Activated naive CD8-positive, alpha-beta T cell (primary cell): ENCODE data around the gene CPED1.
"Not testable (repeated sequence)": the region's sequence is repeated elsewhere in the genome, so short reads cannot be mapped to it uniquely, and the experiment has no call there.

Source experiments
- H3K27ac Mint-ChIP-seq: one replicate; pipeline ENCODE4 v1.8.0; 2021; ENCODE audit warnings: mixed read lengths
- H3K27me3 Mint-ChIP-seq: one replicate; pipeline ENCODE4 v1.8.0; 2021; ENCODE audit warnings: mixed read lengths
- H3K36me3 Mint-ChIP-seq: one replicate; pipeline ENCODE4 v1.8.0; 2021; ENCODE audit warnings: mixed read lengths
- H3K4me1 Mint-ChIP-seq: one replicate; pipeline ENCODE4 v1.8.0; 2021; ENCODE audit warnings: low read depth, mixed read lengths
- H3K4me3 Mint-ChIP-seq: one replicate; pipeline ENCODE4 v1.8.0; 2021; ENCODE audit warnings: mild to moderate bottlenecking, mixed read lengths
- H3K9me3 Mint-ChIP-seq: one replicate; pipeline ENCODE4 v1.8.0; 2021; ENCODE audit warnings: low read depth, mixed read lengths

CPED1 gene

DNA sequence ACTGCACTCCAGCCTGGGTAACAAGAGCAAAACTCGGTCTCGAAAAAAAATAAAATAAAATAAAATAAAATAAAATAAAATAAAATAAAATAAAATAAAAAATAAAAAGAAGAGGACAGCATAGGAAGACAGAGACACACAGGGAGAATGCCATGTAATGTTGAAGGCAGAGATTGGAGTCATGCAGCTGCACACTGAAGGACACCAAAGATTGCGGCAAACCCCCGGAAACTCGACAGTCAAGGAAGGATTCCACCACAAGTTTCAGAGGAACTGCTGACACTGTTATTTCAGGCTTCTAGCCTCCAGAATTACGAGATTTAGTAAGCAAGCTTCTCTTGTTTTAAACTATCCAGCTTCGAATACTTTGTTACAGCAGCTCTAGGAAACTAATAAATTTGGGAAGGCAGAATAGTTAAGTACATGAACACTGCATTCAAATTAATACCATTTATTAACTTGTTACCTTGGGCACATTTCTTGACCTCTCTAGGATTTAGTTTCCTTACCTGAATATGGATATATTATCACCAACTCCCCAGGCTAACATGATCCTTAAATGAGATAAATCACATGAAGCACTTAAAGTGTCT, 9.5 kb downstream of the CPED1 start:
- no peaks in the 10 kb centered on the region for H3K9me3 Mint-ChIP-seq
- H3K4me3 Mint-ChIP-seq: no peak overlapping the region
- no peak overlapping the region for H3K27ac Mint-ChIP-seq
- no peaks in the 10 kb centered on the region for H3K27me3 Mint-ChIP-seq
- no peaks in the 10 kb centered on the region for H3K36me3 Mint-ChIP-seq
- peaks cover 20% of the 10 kb centered on the region for H3K4me1 Mint-ChIP-seq

DNA sequence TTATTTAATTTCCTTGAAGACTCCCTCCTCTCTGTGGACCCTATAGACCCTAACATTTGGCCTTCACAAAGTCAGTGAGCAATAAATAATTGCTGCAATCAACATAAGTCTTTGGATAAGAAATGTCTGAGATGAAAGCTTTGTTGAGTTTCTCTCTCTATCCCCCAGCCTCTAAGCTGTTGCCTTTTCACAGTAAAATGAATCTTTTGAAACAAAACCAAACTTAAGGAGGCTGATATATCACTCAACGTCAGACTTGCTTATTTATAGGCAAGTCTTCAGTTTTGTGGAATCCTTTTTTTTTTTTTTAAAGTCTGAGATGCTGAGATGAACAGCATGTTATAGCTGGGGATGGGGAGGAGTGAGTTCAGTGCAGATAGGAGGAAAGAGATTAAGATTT, 10.0 kb downstream of the CPED1 start:
- Mint-ChIP-seq H3K36me3 (no peaks in the 10 kb centered on the region), H3K4me3 (no peak overlapping the region), H3K9me3 (no peaks in the 10 kb centered on the region), H3K27ac (no peak overlapping the region), H3K27me3 (peaks cover 2% of the 10 kb centered on the region), H3K4me1 (peaks cover 20% of the 10 kb centered on the region)

DNA sequence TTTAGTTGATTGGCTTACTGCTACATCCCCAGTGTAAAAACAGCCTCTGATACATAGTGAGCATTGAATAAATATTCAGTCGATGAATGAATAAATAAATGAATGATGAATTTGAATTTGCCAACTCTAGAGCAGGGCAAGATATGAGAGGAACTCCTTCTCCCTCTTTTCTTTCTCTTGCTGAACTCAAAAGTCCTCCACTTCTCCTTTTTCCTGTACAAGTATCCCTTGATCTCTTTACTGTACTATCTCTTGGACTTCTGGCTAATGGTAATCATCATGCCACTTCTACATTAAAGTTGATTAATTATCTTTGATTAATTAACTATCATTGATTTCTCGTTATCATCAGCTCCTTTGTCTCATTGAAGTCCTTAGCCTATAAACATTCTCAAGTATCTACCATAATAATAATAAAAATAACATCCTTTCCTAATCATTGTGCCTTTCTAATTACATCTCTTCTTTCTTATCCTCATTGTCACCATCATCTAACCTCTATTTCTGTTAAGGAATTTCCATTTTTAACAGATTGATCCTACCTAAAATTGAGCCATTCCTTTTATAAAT, 10.6 kb downstream of the CPED1 start:
- H3K27ac Mint-ChIP-seq: no peak overlapping the region
- no peak overlapping the region for H3K4me3 Mint-ChIP-seq
- no peaks in the 10 kb centered on the region for H3K9me3 Mint-ChIP-seq
- H3K36me3 Mint-ChIP-seq: no peaks in the 10 kb centered on the region
- peaks cover 4% of the 10 kb centered on the region for H3K27me3 Mint-ChIP-seq
- H3K4me1 Mint-ChIP-seq: peaks cover 20% of the 10 kb centered on the region

DNA sequence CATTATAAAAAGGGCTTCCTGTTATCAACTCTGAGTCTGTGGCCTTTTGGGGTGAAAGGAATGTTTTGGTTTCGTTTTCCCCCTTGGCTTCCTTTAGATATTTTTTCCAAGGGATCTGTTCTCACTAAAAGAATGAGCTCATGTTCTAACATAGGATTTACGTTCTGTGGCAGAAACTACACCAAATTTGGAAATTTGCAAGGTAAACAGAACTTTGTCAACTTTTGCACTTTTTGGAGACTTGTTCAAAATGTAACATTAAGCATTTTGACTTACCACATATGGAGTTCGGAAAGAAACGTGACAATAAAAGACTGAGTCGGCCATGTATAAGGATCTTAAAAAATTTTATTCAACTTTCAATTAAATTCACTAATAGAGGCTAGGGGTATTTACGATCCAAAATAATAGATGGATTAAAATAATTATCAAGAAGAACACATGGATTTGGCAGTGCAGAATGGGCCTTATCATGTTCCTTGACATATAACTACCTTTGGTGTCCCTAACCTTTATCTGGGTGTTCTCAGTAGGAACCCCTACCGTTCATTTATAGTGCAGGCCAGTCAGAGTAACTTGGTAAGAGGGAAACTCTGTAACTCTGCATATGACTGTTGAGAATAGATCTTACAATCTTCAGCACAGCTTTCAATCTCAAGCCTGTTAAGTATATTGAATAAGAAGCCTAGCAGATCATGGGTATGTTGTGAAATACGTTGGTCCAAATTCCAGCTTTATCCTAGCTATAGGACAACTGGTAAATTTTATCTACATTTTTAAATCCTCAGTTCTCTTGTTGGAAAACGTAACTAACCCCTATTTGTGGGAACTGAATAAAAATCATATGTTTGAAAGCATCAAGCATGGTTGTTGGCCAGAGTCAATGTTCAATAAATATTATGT, 11.8 kb downstream of the CPED1 start:
- H3K36me3 Mint-ChIP-seq: no peaks in the 10 kb centered on the region
- H3K27me3 Mint-ChIP-seq: peaks cover 5% of the 10 kb centered on the region
- H3K9me3 Mint-ChIP-seq: no peaks in the 10 kb centered on the region
- H3K4me3 Mint-ChIP-seq: no peak overlapping the region
- no peak overlapping the region for H3K27ac Mint-ChIP-seq
- H3K4me1 Mint-ChIP-seq: peaks cover 20% of the 10 kb centered on the region

DNA sequence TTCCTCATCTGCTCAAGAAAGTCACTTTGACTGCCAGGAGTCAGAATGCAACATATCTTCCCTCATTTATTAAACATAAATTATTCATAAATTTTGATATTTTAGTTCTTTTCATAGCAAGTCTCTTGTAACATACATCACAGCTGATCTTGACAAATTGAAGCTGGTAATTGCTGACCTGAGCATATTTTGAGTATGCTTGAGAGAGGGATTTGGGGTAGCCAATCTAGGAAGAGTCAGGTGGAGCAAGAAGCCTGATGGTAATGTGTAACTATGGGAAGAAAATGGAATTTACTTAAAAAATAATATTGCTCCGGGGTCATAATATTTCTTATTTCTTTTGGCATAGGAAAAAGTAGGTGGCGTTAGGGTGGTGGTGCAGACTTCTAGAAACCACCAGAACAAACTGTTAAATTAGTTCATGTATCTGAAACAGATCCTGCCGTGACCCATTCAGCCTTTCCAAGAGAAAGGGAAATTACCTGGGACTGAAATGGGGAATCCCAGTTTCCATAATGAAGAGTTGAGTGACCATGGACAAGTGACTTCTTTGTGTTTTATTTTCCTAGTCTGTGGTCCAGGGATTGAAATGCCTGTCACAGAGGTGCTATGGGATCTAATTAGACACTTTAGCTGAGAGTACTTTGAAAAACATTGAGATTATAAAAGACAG, 12.9 kb downstream of the CPED1 start:
- Mint-ChIP-seq H3K27ac (no peak overlapping the region), H3K9me3 (no peaks in the 10 kb centered on the region), H3K36me3 (no peaks in the 10 kb centered on the region), H3K4me3 (no peak overlapping the region), H3K27me3 (peaks cover 7% of the 10 kb centered on the region), H3K4me1 (peaks cover 12% of the 10 kb centered on the region)

DNA sequence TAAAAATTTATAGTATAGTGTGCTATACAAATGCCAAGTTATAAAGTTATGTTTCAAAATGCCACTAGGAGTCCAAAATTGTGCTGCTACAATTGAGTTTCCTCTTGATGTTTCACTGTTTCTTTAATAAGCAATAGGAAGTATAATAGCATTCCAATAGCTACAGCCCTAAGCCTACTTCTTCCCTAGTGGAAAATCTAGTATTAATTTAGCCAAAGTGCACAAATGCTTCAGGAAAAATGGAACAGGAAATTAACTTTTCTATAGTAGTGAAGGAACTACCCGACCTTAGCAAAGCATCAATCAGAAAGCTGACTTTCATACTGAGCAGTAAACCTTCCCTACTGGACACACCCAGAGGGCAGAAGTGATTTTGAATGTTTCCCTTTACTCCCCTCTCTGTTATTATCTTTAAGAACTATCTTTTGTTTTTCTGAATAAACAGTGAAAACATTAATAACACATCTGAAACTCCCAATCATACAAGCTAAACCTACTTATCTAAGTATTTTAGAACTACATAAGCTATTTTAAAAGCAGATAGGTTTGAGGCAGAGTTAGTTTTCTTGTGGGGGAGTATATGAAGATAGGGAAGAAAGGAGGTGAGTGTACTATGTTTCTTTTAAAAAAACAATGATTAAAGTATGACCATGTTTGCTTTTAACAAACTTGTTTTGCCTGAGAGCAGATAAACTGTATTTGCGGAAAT, 13.7 kb downstream of the CPED1 start:
- Mint-ChIP-seq H3K9me3 (no peaks in the 10 kb centered on the region), H3K4me3 (no peak overlapping the region), H3K36me3 (no peaks in the 10 kb centered on the region), H3K27ac (no peak overlapping the region), H3K4me1 (peaks cover 5% of the 10 kb centered on the region), H3K27me3 (peaks cover 9% of the 10 kb centered on the region)

DNA sequence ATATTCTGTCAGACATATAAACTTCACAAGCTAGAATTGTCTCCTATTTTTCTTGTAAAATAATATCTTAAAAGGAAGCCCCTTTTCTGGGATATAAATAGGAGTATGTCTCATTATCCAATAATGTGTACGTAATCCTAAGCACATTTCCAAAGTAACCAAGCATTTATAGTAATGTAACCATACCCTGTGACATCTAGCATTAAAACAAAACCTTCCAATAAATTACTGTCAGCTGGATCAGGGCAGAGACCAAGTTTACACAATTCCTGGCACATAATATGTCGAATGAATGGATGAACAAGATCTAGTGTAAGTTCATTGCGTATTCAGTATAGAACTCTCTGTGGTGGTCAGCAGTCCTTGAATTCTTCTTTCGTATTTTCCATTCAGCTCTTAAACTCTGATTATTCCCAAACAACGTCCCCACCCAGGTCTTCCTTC, 14.3 kb downstream of the CPED1 start:
- H3K4me1 Mint-ChIP-seq: peaks cover 5% of the 10 kb centered on the region
- peaks cover 13% of the 10 kb centered on the region for H3K27me3 Mint-ChIP-seq
- H3K27ac Mint-ChIP-seq: no peak overlapping the region
- H3K4me3 Mint-ChIP-seq: no peak overlapping the region
- no peaks in the 10 kb centered on the region for H3K9me3 Mint-ChIP-seq
- no peaks in the 10 kb centered on the region for H3K36me3 Mint-ChIP-seq

DNA sequence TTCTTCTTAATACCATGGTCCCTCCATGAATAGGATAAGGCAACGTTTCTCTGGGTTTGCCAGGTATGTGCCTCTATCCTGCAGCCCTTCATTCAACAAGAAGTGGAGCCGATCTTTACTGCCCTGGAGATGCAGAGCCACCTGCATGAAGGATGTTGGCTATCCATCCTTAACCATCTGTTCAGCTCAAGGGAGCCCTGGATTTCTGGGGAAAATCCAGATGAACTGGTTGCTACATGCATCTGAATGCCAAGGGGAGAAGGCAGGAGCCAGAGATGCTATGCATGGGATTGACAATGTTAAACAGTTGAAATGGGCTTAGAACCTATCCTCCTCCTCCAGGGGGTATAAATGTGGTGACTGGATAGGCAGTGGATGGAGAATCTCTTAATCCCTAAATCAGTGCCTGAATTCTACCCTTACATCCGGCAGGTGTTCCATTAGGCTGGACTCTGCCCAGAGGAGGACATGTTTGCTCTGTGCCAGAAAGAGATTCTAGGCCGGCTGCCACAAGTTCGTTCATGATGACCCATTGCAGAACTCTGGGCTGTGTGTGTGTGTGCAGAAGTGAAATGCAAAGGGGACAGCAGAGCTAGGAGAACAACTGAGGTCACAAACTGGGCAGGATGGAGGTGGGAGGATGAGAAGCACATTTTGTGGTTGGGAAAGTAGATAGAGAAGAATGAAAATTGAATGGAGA, 15.6 kb downstream of the CPED1 start:
- Mint-ChIP-seq H3K9me3 (no peaks in the 10 kb centered on the region), H3K4me1 (peaks cover 5% of the 10 kb centered on the region), H3K27ac (no peak overlapping the region), H3K36me3 (no peaks in the 10 kb centered on the region), H3K4me3 (no peak overlapping the region), H3K27me3 (peaks cover 17% of the 10 kb centered on the region)

DNA sequence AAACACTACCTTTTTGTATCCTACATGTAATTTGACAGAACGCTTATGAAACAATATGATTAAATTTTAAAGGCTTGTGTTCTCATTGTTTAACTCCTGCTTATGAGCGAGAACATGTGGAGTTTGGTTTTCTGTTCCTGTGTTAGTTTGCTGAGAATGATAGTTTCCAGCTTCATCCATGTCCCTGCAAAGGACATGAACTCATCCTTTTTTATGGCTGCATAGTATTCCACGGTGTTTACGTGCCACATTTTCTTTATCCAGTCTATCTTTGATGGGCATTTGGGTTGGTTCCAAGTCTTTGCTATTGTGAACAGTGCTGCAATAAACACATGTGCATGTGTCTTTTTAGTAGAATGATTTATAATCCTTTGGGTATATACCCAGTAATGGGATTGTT, 16.5 kb downstream of the CPED1 start:
- H3K36me3 Mint-ChIP-seq, H3K4me3 Mint-ChIP-seq: not testable (repeated sequence)
- peaks cover 17% of the 10 kb centered on the region for H3K27me3 Mint-ChIP-seq

DNA sequence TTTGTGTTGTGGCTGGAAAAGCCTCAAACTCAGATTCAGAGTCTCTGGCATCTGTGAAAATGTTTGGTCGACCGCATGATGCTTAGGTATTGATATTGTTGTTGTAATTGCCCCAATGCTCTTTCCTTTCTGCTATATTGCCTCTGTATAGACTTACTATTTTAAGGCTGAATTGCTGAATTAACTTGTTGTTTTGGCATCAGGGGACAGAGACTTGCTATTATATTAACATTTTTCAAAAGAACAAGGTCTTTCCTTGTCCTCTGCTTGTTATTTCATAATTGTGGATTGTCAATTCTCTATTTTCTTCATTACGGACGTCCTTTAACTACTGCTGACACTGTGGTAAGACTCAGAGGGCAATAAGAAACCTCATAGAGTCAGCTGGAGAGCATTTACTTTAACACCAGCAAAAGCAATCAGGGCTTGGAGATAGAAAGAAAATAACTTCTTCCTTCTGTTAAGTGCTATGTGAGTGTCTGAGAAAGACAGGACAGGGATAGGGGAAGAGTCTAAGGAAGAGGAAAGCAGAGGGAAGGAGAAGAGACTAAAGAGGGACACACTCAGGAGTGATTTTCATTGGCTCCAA, 17.6 kb downstream of the CPED1 start:
- Mint-ChIP-seq H3K9me3 (no peaks in the 10 kb centered on the region), H3K27ac (no peak overlapping the region), H3K4me3 (no peak overlapping the region), H3K4me1 (no peaks in the 10 kb centered on the region), H3K27me3 (peaks cover 17% of the 10 kb centered on the region), H3K36me3 (no peaks in the 10 kb centered on the region)

More for the DNA sequence above, 16.5 kb downstream of the CPED1 start:
- H3K27ac Mint-ChIP-seq, H3K9me3 Mint-ChIP-seq, H3K4me1 Mint-ChIP-seq: not testable (repeated sequence)

DNA sequence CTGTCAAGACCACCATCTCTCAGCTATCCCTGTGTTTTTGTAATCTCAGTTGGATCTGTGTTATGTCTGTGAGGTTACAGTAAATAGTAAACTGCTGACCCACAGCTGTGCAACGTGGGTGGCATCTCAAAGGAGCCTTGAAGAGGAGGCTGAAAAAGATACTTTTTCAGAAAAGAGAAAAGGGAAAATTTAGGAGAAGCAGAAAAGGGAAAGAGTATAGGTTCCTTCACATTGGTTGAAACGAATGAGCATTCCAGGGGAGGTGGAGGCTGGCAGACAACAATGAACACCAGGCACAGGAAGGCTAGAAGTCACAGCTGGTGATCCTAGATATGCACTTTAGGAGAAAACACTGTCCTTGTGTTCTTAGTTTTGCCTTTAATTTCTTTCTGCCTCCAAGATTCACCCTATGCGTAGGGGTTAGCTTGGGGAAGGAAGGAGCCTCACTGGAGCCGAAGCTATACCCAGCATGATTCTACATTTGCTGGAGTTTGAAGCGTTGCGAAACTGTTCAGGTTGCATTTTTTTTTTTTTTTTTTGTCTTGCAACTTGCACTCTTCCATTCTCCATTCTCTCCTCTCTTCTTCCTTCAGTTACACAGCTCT, 18.3 kb downstream of the CPED1 start:
- Mint-ChIP-seq H3K27me3 (peaks cover 17% of the 10 kb centered on the region), H3K4me3 (no peak overlapping the region), H3K27ac (no peak overlapping the region), H3K36me3 (no peaks in the 10 kb centered on the region), H3K4me1 (no peaks in the 10 kb centered on the region), H3K9me3 (no peaks in the 10 kb centered on the region)

DNA sequence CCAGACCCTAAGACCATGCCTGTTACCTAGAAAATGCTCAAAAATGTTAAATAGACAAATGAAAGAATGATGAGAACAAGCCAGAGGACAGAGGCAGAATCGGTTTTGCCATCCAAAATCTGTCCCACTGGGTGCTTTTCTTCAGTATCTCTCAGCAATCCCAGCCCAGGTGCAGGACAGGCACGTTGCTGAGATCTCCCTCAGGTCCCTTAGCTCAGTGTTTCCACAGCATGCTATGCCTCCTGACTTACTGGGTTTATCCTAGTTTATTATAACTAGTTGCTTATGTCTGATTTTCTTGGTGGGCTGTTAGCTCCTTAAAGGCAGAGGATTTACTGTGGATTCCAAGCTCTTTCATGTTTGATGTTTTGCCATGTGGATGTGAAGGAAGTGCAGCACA, 20.3 kb downstream of the CPED1 start:
- Mint-ChIP-seq H3K4me3 (no peak overlapping the region), H3K27me3 (peaks cover 13% of the 10 kb centered on the region), H3K4me1 (no peaks in the 10 kb centered on the region), H3K9me3 (no peaks in the 10 kb centered on the region), H3K36me3 (no peaks in the 10 kb centered on the region), H3K27ac (no peak overlapping the region)

DNA sequence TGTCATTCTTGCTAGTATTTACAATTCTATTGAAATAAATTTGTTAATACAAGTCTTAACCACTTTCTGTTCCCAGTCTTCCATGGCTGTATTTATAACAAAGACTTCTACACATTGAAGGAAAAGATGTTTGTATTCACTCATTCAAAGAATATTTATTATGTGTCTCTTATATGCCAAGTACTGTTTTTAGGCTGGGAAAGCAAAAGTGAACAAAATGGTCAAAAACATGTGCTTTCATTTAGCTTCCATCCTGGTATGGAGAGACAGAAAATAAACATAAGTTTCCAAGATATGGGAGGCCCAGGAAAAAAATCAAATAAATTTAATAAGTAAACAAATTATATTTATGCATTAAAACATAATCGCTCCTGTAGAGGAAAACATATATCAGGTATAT, 22.9 kb downstream of the CPED1 start:
- Mint-ChIP-seq H3K27me3 (peaks cover 12% of the 10 kb centered on the region), H3K9me3 (no peaks in the 10 kb centered on the region), H3K27ac (no peak overlapping the region), H3K4me3 (no peak overlapping the region), H3K4me1 (no peaks in the 10 kb centered on the region), H3K36me3 (no peaks in the 10 kb centered on the region)
